ENCODE results near the gene CPD. TPM values are rescaled to one million over a fixed set of nuclear protein-coding genes. Genes with fewer than 3 reads are reported as not detected.

CPD gene
- total and polyA plus RNA-seq, 2 of the 13 experiments (the other 11 are each of a cell fraction or from before 2014, with no cell fraction given): 46.1 to 72.3 TPM

DNA sequence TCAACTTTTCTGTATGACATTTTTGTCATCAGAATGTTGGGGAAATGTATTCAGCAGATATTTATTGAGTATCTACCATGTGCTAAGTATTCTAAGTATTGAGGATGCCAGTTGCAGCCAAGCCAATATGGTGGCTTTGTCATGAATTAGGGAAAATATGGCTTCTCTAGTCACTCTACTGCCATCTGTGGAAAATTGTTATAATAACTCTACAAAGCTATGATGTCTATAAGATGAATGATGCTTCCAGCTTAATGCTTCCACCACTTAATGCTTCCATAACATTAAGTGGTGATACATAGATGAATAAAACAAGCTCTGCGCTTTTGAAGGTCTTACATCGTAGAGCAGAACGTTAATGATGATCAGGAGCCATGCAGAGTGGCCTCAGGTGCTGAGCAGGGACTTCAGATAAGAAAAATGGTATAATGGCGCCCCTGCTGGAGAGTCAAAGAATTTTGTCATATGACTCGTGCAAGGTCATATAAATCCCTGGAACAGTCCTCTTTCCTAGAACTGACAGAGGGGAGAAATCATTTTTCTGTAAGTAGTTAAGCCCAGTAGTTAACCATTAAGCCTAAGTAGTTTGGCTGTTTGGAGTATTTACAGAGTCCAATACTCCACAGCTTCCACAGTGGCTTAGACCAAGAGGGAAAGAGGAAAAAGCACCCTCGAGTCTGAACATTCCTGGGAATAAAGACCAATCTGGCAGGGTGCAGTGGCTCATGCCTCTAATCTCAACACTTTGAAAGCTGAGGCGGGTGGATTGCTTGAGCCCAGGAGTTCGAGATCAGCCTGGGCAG lies 42.2 kb upstream of the CPD start:
- H3K9ac ChIP-seq (ENCODE audit: insufficient read depth, low read depth, low read length): peak overlapping the region; percentile 76
- H3K27me3 ChIP-seq (ENCODE audit: control insufficient read depth in 1 of 2, insufficient read depth in 2 of 2, low read length in 2 of 2): no peaks in the 10 kb centered on the region
- peak; percentile 95 for DNase-seq (ENCODE audit: low spot score)
- H3K27ac ChIP-seq (ENCODE audit: extremely low read length, insufficient read depth, low read length): peak overlapping the region; percentile 94
- peak overlapping the region; percentile 44 to 63 (median 53); a peak in 5 of 6 replicates for H3K4me3 ChIP-seq (replicated peaks in 1 of 3; ENCODE audit: insufficient read depth in 1 of 3, low read depth in 2 of 3, low read length in 3 of 3)
- H3K4me2 ChIP-seq (ENCODE audit: low read depth, low read length): peak overlapping the region; percentile 82
- ChIA-PET POLR2A (interaction anchor here (0.7 to 4.3 kb wide), 12 partner anchors 9 to 232 kb away, joined by 3 to 22 read pairs (median 8); partner anchors contain the start of gene BLMH), CTCF (ENCODE audit: low intra/inter-chr PET ratio, low total read pairs) (interaction anchor here (0.7 to 2.2 kb wide), 5 partner anchors 38 to 232 kb away, joined by 3 to 15 read pairs (median 12); no protein-coding TSS in a partner anchor)
- intact Hi-C loops (cut with micrococcal nuclease; ENCODE audit: unreplicated experiment): loop anchor here (1.0 to 5.0 kb wide), 5 partner anchors 37 to 232 kb away; no protein-coding TSS in a partner anchor
- no peaks in the 10 kb centered on the region for H3K36me3 ChIP-seq (replicated peaks in 1 of 2; ENCODE audit: control insufficient read depth in 1 of 2, insufficient read depth in 2 of 2, low read length in 2 of 2)
- ATAC-seq: peak; percentile 76
- no peaks in the 10 kb centered on the region for H3K79me2 ChIP-seq (ENCODE audit: insufficient read depth, low read length)
- under 1% methylated on average over 8 of the region's 8 CpGs for whole genome bisulfite sequencing (ENCODE audit: low lambda C conversion rate)
- H3K4me1 ChIP-seq (ENCODE audit: insufficient read depth, low read length): peaks cover 85% of the 10 kb centered on the region
- H3K9me3 ChIP-seq (ENCODE audit: low read length): no peaks in the 10 kb centered on the region
- no peak overlapping the region for H2AFZ ChIP-seq (ENCODE audit: low read length)
- no TSS peak for BruUV-seq (replicated peaks)
- FAIRE-seq: peak; percentile 90
- in situ Hi-C loops (cut with HindIII; ENCODE audit: extremely low pct_ligation_motif_present, low pct_unique_long_range_greater_than_20kb): loop anchor here (5.0 kb wide), 1 partner anchor 44 kb away; the partner anchor contains the start of gene BLMH
- H4K20me1 ChIP-seq (ENCODE audit: insufficient read depth, low read length): no peaks in the 10 kb centered on the region
- TF ChIP-seq ZNF263 (CRISPR knock-in tag; IDR thresholded peaks at IDR 0.05) (peak; percentile 17; the same call in 1 of the 2 replicates), BHLHE40 (IDR thresholded peaks at IDR 0.05; ENCODE audit: low read length) (no peak), CCDC6 (CRISPR knock-in tag; IDR thresholded peaks at IDR 0.05) (no peak), ZMYM4 (CRISPR knock-in tag; IDR thresholded peaks at IDR 0.05) (peak; percentile 81), ZNF619 (CRISPR knock-in tag; IDR thresholded peaks at IDR 0.05) (no peak), ARNTL (CRISPR knock-in tag; IDR thresholded peaks at IDR 0.05) (no peak), ZNF431 (CRISPR knock-in tag; IDR thresholded peaks at IDR 0.05; ENCODE audit: borderline replicate concordance, low read depth) (no peak), KLF16 (CRISPR knock-in tag; IDR thresholded peaks at IDR 0.05) (peak in 1 of 2 experiments; percentile 86; a peak in 1 of 4 replicates), ZNF781 (CRISPR knock-in tag; IDR thresholded peaks at IDR 0.05; ENCODE audit: borderline replicate concordance, not compliant biosample characterization) (no peak), TCF7 (IDR thresholded peaks at IDR 0.05; ENCODE audit: low read depth) (peak; percentile 10; the same call in 1 of the 2 replicates), ZNF512B (CRISPR knock-in tag; IDR thresholded peaks at IDR 0.05; ENCODE audit: borderline replicate concordance) (no peak), HDAC1 (CRISPR knock-in tag; IDR thresholded peaks at IDR 0.05) (peak; percentile 40; the same call in 1 of the 2 replicates), ZNF382 (CRISPR knock-in tag; IDR thresholded peaks at IDR 0.05; ENCODE audit: borderline replicate concordance) (no peak), ZBTB43 (CRISPR knock-in tag; conservative IDR thresholded peaks at IDR 0.05) (no peak), ZNF556 (CRISPR knock-in tag; IDR thresholded peaks at IDR 0.05; ENCODE audit: borderline replicate concordance) (no peak), YY1 (IDR thresholded peaks at IDR 0.05; ENCODE audit: insufficient read depth, insufficient replicate concordance, low read depth, low read length) (peak; percentile 64)
- TF ChIP-seq, protein P1, sequence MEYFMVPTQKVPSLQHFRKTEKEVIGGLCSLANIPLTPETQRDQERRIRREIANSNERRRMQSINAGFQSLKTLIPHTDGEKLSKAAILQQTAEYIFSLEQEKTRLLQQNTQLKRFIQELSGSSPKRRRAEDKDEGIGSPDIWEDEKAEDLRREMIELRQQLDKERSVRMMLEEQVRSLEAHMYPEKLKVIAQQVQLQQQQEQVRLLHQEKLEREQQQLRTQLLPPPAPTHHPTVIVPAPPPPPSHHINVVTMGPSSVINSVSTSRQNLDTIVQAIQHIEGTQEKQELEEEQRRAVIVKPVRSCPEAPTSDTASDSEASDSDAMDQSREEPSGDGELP (IDR thresholded peaks at IDR 0.05; ENCODE audit: borderline replicate concordance, low read depth): peak; percentile 40; the same call in 1 of the 2 replicates
